GM18511 (cell line): Measurements from ENCODE around the gene NT5DC2.
A peak's percentile ranks its signal among the peaks of the same experiment; 100 is the strongest.

Source experiments
- ATAC-seq: cut with Tn5 transposase; IDR thresholded peaks from one replicate; pipeline ENCODE4 v1.9.1; 2021; ENCODE audit warnings: mild to moderate bottlenecking, moderate library complexity; ENCODE audit not compliant: unreplicated experiment

The NT5DC2 gene

DNA sequence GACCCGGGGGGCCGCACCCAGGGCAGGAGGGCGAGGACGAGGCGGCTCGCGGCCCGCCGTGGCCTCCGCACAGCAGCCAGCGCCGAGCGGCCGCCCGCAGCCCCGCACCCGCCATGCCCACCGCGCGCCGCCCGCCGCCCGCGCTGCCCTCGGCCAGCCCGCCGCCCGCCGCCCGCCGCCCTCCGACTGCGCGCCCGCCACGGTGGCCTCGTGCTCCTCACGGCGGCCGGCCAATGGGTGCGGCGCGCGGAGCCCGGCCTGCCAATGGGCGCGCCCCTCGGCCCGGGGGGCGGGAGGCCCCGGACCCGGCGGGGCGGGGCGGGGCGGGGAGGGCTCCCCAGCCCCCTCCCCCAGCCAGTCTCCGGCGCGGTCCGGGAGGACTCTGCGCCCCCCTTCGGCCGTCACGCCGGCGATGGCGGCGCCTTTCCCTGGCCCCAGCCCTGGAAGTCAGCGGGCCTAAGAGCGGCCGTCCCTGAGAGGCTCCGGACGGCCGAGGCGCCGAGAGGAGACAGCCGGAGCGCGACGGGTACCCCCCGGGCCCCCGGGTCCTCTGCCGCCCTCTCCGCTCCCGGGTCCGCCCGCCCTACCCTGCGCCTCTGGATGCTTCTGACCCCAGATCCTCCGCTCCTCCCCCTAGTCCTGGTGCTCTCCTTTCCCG, at the start of gene NT5DC2:
NT5DC2 (minus strand) TSS at position 235 of the 658 bp plus-strand sequence; CDS start at position 115, 120 bp downstream.
- peak; percentile 49 for ATAC-seq

DNA sequence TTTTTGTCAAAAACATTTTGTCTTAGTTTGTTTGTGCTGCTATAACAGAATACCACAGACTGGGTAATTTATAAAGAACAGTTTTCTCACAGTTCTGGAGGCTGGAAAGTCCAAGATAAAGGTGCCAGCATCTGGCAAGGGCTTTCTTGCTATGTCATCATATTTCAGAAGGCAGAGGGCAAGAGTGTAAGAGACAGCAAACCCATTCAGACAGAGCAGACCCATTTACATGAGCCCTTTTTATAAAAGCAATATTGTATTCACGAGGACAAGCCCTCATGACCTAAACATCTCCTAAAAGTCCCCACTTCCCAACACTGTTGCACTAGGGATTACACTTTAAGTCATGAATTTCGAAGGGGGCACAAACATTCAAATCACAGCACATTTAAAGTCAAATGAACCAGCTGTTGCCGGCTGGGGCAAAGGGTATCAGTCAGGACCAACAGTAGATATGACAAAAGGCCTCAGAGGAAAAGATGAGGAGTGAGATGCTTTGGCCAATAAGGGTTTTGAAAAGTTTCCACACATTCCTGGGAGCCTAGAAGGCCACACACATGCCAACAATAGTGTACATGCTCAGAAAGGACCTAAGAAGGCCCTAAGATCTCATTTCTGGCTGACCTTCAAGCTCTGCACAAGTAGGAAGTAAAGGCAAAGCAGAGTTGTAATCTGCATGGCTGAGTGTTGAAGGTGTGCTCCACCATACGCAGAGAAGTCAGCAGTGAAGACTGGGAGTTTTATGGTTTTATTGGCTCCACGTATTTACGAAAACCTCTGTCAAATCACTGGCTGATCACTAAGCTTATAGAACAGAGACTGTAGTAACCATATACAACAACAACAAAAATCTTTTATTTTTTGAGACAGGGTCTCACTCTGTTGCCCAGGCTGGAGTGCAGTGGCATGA, 40.7 kb upstream of the NT5DC2 start:
- ATAC-seq: no peak

DNA sequence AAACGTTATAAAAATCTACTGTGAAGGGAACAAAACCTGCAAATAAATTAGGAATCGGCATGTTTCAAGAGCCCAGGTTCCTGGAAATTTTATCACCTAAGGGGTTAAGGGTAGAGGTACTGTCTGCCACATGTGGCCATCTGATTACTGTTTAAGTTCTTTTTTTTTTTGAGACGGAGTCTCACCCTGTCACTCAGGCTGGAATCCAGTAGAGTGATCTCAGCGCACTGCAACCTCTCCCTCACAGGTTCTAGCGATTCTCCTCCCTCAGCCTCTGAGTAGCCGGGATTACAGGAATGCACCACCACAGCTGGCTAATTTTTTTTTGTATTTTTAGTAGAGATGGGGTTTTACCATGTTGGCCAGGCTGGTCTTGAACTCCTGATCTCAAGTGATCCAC, 38.6 kb upstream of the NT5DC2 start:
- no peak for ATAC-seq

DNA sequence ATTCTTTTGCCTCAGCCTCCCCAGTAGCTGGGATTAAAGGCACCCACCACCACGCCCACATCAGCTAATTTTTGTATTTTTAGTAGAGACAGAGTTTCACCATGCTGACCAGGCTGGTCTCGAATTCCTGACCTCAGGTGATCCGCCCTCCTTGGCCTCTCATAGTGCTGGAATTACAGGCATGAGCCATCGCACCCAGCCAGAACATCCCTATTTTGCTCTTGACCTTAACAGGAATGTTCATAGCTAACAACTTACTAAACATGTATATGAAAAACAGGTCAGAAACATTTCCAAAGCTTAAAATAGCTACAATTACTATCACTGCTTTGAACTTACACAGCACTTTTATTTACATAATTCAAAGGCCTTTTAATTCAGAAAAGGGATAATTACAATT, 36.4 kb upstream of the NT5DC2 start:
- no peak for ATAC-seq

DNA sequence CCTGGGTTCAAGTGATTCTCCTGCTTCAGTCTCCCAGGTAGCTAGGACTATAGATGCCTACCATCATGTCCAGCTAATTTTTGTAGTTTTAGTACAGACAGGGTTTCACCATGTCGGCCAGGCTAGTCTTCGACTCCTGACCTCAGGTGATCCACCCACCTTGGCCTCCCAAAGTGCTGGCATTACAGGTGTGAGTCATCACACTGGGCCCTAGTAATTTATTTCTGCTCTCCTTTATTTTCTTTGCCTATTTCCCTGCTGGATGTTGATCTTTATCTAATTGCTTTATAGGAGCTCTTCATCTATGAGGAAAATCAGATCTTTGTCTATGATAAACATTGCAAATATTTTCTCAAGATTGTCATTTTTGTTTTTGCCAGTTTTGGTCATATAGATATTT, 34.4 kb upstream of the NT5DC2 start:
- ATAC-seq: no peak

DNA sequence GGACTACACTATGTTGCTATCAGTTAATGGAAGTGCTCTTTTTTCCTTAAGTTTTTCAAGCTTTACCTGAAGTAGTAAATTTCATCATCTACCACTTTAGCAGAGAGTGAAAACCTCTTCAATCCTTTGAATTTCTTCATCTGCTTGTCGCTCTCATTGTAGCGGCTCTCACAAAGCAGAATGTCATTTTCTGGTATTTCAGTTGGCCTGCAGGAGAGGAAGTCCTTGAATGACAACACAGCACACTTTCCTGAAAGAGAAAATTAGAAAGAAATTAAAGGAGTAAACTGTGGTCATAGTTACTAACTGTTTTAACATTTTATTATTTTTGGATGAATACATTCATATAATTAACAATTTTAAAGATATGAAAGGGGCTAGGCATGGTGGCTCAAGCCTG, 30.3 kb upstream of the NT5DC2 start:
- no peak for ATAC-seq

DNA sequence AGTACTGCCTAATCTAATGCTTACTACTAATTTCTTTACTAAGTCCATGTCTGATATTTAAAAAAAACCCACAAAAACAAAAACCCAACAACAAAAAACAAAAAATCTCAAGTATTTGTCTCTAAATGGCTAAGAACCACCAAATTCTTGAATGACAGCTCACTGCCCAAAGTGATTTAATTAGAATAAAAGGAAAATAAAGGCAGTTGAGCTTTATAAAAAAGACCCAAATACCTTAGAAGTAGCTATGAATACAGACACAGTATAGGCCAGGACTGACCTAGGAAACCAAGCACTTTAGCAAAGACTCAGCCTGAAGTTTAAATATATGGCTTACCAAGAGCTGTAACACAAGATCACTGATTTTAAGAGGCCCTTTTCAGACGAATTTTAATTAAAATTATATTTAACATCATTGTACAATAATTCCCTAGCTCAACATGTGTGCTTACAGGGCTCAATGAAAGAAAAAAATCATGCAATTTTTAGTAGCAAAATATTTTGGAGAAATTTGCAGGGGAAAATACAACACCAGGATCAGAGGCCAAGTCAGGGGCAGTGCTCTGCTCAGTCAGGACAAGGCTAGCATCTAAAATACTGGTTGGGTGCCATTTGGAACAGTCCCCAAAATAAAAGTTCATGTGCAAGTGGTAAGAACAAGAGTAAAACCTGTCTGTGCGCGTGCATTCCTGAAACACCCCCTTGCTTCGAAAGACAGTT, 27.5 kb upstream of the NT5DC2 start:
- ATAC-seq: no peak

DNA sequence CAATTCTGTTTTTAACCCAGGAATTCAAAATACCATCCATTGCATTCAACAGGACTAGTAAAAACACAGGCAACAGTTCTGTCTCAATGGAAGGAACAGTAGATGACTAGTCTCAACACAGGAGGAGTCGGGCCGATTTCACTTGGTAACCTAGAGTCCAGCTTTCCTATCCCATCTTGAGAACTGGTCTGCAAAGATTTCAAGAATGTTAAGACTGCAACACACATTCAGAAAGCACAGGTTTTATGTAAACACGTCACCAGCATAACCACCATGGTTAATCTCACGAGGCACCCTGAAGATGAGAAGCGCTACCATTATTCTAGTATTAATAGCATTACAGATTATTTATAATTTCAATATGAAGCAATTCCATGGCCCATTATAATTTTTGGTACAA, 24.8 kb upstream of the NT5DC2 start:
- ATAC-seq: no peak

DNA sequence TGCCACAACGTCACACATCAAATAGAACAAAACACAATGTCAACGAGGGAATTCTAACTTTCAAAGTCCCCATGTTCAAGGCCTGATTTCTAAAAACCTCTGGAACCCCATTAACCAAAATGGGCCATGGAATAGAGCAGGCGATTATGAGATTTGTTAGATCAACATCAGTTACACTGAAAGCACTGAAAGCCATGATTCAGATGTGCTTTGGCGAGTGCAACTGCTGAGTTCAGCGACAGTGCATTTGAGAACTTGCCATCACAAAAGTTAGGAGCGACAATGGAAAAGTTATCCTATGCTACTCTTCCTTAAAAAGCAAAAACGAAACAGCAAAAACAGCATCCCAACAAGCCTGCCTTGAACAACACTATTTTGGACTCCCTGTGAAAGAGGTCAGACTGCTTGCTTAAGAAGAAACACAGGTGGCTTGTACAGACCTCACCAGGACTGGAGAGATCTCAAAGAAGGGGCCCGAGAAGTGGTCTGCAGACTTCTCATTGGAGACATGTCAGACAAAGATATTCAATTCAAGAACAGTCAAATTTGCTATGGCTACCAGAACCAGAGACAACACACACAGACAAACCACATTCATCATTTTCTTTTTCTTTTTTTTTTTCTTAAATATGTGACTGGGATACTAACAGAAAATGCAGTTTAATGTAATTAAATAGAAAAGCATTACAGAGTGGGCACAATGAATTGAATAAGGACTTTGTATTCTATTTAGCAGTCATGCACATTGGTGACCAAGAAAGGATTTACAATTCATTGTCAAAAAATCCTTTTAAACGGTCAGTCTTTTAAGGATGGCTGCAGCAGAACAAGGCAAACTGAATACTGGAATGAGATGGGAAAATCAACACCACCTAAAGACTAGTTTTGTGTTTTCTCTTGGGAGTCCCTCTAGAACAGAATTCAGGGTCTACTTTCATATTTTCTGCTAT, 23.6 kb upstream of the NT5DC2 start:
- no peak for ATAC-seq

DNA sequence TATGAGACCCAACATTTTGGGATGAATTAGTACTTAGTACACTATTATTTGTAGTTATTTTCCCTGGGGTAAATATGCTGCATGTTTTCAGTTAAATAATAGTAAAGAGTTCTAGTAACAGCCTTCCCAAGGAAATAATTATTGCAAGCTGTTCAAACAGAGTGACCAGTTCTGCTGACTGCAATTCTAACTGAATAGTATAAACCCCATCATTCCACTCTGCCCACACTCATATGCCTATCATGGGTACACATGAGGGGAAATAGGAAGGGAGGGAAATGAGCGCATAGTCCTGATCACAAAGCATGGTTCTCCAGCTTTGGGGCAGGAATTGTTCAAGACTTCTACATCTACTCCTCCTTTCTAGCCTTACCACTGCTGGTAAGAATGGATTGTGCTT, 21.4 kb upstream of the NT5DC2 start:
- ATAC-seq: no peak

DNA sequence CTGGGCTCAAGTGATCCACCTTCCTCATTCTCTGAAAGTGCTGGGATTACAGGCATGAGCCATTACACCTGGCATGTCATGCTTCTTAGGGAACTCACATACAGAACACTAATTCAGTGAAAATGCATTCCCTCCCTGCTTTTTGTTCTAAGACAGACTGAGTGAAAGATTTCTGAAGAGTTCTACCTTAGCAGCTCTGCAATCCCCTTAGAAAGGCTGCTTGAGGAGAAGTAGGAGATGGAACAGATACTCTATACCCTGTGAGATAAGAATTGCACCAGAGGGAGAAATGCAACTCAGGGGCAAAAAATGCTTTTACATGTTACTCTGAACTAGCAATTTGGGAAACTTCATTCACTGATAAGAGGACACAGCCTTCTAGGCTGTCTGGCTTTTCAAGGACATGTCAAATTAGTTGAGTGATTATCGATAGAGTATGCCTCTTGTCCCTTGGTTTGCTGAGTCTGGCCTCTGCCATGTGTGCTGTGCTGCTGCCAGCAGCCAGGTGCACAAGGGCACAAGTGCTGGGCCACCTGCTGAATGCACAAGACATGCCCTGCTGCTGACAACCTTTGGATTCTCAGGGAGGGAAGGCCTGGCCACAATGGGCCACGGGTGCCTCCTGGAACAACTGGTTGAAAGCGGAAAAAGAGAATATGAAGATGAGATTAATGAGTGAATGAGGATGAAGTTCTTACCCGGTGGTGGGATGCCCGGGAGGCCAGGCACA, 20.5 kb upstream of the NT5DC2 start:
- ATAC-seq: no peak

DNA sequence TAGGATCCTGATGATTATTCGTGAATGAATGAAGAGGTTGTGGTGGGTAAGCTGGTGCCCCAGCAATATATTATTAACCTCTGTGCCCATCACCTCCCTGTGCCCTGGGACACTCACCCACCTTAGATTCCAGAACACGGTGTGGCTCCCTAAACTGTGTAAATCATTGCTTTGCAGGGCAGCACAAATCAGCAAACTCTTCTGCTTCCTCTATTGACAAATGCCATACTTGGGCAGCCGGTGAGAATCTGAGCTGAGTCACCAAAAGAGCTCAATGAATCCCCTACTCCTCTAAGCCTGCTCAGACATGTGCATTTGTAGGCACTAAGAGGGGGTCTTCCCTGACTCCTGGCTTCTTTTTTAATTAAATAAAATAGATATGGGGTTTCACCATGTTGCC, 18.4 kb upstream of the NT5DC2 start:
- ATAC-seq: no peak

DNA sequence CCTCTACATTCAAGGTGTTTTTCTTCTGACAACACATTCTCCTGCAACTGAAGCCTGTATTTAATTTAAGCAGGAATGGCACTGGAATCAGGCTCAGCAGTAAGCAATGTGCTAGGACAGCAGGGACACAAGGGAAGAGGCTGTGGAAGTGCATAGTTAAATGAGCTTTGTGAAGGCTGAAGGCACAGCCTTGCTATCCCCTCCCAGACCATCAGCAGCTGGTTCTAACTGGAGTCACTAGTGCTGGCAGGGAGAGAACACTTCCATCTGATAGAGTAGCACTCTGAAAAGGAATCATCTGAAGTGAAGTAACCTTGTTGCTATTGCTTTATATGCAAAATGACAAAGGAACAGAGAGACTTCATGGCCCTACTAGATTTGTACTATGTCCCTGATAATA, 17.5 kb upstream of the NT5DC2 start:
- ATAC-seq: no peak

DNA sequence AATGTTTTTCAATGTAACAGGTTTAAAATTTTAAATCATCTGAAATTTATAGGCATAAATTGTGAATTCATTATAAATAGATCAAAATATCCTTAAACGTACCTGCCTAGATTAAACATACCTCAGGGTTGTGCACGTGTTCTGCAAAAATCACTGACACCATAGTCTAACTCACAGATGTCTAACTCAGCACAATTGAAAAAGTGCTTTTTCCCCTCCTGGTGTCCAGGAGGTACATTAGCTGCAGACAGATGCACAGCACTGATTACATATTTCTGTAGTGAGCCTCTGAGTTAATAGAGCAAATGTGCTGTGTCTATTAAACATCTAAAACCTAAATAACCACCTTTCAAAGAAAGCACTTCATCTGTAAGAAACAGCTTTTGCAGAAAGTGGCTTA, 13.5 kb upstream of the NT5DC2 start:
- no peak for ATAC-seq

DNA sequence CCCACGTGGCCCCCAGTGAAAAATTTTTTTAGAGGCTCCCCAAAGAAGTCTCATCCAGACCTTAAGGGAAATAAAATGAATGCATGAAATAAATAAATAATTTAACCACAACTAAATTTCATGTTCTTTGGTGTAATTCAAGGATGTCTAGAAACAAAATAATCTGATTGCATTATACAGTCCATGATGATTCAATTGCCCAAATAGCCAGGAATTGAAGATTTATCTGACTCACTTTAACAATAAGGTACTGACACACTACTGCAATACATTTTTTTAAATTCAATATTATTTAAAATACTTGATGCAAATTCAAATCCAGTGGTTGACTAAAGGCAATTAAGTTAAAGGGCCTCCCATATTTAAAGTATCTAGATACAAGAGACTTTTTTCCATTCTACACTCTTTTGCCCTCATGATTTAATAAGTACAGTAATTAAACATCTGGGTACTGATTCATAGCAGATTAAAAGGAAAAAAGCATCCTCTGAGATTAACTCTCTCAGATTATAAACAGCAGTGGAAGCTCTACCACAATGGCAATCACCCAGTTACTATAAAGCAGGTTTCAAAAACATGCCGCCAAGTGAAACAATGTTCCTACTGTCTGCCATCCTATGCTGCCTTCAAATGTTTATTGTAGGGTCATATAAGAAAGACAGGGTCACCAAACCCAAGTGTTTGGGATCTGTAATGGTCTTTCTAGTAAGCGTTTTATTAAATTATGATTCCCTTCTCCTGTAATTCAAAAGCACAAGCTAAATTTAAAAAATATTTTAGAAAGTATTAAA, 12.6 kb upstream of the NT5DC2 start:
- no peak for ATAC-seq

DNA sequence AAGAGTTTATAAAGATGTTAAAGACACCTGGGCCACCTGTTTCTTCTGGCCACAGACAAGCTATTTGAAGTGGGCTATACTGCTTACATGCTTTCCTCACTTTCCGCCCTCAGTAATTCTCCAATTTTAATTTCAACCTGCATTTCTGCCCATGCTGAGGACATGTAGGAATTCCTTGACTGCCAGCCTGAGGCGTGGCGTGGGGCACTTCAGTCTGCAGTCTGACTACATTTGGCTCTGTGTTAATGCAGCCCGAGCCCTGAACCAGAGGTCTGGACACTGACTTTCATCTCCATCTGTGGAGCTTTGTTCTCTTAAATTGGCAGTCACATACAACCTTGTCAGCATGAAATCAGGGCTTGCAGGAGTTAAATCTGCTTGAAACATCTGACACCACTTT, 11.3 kb upstream of the NT5DC2 start:
- no peak for ATAC-seq

DNA sequence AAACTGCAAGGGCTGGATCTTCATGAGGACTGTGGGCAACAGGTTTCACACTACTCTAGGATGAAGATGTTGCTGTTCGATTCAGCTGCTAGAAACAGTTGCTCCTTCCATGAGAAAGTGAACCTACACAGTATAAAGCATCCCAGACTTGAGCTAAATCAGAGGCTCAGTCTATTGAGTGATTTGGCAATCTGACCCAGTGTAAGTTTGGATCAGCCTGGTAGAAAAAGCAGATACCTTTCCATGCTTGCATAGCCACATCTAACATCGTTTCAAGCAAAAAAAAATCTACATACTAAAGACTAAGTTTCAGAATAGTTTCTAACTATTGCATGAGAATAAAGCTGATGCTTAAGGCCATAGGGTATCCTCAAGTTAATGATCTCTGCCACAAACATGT, 7.4 kb upstream of the NT5DC2 start:
- ATAC-seq: no peak

DNA sequence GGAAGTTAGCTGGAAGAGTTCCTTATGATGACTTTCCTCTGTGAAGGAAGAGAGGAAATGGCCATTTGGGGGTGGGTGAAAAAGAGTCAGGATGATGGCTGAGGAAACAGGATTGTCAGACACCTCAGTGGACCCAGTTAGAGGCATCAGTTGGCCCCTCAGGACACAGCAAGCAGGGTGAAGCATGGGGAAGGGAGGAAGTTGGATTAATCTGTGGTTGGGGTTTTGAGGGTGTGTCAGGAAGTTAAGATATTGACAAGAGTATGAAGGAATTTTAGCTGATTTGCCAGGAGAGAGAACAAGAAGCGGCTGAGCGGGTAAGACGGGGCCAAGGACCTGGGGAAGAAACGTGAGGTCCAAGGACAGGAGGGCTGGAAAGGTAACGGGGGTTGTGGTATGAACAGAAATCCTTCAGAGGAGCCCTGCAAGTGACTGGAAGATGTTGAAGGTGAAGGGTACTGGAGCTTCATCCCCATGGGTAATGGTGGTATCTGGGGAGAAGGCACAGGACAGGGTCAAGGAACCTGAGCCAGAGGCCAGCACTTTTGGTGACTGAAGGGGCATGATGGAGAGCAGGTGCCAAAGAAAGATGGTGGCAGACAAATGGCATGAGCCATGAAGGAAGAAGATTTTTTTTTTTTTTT, 5.5 kb upstream of the NT5DC2 start:
- ATAC-seq: no peak
